ENCODE data around the gene HPN.
"Not testable (repeated sequence)": the region's sequence is repeated elsewhere in the genome, so short reads cannot be mapped to it uniquely, and the experiment has no call there.

The HPN gene

DNA sequence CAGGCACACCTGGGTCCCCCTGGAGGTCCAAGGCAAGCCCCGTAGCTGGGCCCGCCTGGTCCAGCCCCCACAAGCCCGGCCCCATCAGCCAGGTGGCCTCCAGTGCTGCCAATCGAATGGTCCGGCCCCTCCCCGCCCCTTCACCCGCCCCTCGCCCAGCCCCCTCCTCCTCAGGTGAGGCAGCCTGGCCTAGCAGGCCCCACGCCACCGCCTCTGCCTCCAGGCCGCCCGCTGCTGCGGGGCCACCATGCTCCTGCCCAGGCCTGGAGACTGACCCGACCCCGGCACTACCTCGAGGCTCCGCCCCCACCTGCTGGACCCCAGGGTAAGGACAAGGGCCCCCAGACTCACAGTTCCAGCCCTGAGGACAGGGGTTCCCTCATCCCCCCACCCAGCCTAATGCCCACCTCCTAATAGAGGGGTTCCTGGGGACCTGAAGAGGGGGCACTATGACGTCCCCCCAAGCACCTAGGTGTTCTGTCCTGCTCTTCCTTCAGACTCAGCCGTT, at the start of gene HPN:
HPN (plus strand) TSS at position 174 of the 508 bp plus-strand sequence. CDS start 786 bp downstream, outside the sequence.
- TF ChIP-seq CTCF (conservative IDR thresholded peaks at IDR 0.05) (no peak), ZFX (IDR thresholded peaks at IDR 0.05) (peak; percentile 86; the same call in 1 of the 2 replicates)
- peak within 1 kb of the TSS; percentile 99 for H3K27ac ChIP-seq

DNA sequence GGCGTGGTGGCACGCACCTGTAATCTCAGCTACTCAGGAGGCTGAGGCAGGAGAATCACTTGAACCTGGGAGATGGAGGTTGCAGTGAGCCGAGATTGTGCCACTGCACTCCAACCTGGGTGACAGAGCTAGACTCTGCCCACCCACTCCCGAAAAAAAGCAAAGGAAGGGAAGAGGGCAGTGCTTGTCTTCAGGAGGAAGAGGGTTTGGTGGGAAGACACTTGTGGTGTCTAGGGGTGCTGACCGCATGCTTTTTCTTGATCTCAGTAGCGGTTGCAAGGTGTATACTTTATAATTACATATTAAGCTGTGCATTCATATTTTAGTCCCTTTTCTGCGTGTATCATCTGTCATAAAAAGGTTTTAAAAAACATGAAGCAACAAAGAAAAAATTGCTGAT, 48.9 kb upstream of the HPN start:
- not testable (repeated sequence) for H3K27ac ChIP-seq

DNA sequence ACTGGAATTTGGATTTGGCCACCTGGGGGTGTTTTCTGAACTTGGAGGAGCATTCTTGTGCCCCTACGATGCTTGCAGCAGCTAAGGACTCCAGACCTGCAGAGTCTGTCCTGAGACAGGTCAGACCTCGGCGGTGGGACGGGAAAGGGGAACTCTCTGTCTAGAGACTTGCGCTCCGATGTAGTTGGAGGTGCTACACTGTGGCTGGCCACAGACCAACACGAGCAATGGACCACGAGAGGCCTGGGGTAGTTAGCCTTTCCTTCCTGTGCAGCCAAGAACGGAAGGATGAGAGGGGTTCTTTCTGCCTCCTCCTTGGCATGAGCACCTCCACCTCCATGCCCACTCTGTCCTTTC, 47.3 kb upstream of the HPN start:
- peak overlapping the region; percentile 62 for H3K27ac ChIP-seq
- TF ChIP-seq CTCF (conservative IDR thresholded peaks at IDR 0.05): no peak
- no peak for TF ChIP-seq ZFX (IDR thresholded peaks at IDR 0.05)

DNA sequence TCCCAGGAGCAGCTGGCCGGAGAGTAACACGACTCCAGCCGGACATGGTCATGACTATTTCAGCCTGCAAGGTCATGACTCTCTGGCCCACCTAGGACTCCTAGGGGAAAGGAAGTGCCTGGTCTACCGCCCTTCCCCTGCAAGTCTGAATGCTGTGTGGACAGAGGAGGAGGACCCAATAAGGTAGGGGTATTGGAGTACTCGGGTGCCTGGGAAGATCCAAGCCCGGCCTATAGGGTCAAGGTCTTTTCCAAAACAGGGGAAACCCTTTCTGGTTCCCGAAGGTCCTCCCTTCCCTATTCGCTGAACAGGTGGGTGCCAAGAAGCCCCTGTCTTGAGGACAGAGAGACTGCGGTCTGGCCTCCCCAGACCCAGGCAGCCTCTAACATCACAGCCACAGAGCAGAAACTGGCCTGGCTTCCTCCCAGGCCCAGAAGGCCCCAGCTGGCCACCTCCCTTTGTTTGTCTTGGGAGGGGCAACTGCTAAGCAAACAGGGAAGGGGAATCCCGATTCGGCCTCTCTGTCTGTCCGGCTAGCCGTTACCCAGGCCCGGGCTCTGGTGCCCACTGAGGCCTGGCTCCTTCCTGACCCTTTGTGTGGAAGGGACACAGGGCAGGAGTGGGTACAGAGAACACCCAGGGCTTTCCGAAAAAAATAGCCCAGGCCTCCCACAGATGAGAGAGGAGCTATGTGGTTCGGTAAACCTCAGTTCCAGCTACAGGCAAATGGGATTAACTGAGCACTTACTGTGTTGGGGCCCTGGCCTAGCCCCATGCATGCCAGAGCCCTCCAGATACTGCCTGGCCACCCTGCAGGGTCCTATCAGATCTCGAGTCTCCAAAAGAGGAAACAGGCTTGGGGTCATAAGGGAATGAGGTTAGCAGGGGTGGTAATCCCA, 46.6 kb upstream of the HPN start:
- H3K27ac ChIP-seq: peak overlapping the region; percentile 62
- TF ChIP-seq CTCF (conservative IDR thresholded peaks at IDR 0.05) (no peak), ZFX (IDR thresholded peaks at IDR 0.05) (peak; percentile 69; the same call in 1 of the 2 replicates)

DNA sequence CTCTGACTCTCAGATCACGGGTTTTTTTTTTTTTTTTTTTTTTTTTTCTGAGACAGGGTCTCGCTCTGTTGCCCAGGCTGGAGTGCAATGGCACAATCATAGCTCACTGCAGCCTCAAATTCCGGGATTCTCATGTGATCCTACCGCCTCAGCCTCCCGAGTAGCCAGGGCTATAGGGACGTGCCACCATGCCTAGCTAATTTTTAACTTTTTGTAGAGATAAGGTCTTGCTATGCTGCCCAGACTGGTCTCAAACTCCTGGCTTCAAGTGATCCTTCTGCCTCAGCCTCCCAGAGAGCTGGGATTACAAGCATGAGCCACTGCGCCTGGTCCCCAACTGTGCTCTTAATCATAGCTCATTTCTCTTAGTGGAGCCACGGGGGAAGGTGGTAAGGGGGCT, 46.0 kb upstream of the HPN start:
- no peak for TF ChIP-seq CTCF (conservative IDR thresholded peaks at IDR 0.05)
- no peak for TF ChIP-seq ZFX (IDR thresholded peaks at IDR 0.05)
- H3K27ac ChIP-seq: peak overlapping the region; percentile 62

DNA sequence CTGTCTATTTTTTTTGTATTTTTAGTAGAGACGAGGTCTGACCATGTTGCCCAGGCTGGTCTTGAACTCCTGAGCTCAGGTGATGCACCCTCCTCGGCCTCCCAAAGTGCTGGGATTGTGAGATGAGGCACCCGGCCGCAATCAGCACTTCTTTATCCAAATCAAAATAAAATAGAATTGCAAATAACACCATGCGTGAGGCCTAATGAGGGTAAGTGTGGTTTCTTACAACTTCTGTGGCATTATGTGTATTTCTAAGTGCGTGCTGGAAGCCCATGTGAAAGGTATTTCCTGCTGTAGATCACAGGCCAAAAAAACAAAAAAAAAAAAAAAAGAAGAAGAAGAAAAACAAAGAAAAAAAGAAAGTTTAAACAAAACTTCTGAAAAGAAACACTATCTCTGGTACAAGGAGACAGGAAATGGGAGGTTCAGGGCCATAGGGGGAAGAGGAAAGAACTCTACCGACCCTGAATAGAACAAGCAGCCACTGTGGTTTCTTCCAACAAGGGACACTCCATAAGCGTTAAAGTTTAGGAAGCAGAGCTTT, 44.4 kb upstream of the HPN start:
- TF ChIP-seq CTCF (conservative IDR thresholded peaks at IDR 0.05): no peak
- no peak for TF ChIP-seq ZFX (IDR thresholded peaks at IDR 0.05)
- H3K27ac ChIP-seq: no peak overlapping the region

DNA sequence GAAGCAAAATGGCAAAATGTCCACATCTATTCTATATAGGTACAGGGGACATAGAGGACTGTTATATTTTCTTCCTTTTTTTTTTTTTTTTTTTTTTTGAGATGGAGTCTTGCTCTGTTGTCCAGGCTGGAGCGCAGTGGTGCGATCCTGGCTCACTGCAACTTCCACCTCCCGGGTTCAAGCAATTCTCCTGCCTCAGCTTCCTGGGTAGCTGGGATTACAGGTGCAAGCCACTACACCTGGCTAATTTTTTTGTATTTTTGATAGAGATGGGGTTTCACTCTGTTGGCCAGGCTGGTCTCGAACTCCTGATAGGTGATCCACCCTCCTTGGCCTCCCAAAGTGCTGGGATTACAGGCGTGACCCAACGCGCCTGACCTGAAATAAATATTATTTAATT, 43.3 kb upstream of the HPN start:
- H3K27ac ChIP-seq: not testable (repeated sequence)

- TF ChIP-seq CTCF (conservative IDR thresholded peaks at IDR 0.05): no peak
- TF ChIP-seq ZFX (IDR thresholded peaks at IDR 0.05): no peak
- peak overlapping the region; percentile 79 for H3K27ac ChIP-seq
These were observed 42.6 kb upstream of the HPN start for GRCh38 chr19:34998777-34999497.

Data from C4-2B (cell line).